Endothelial cell of umbilical vein (primary cell): ENCODE measurements around the gene PRKACB. TPM values are rescaled to one million over a fixed set of nuclear protein-coding genes. Genes with fewer than 3 reads are reported as not detected.
A peak's percentile ranks its signal among the peaks of the same experiment; 100 is the strongest.

Source experiments
- BruUV-seq: library from RNA; stranded (reverse); fragments of 400-500 nt; replicated peaks from 2 replicates; lab custom pipeline; 2021; lab: Mats Ljungman, UMichigan
- CTCF ChIA-PET: fragments of 300-600, 350-600 bp; sonication (Branson Sonifier 250); formaldehyde crosslinking; loops from one replicate; lab custom pipeline; 2021; ENCODE audit warnings: antibody characterized with exemption, inconsistent platforms; lab: Charles Lee
- POLR2A ChIA-PET: fragments of 300-600, 350-600 bp; sonication (Branson Sonifier 250); formaldehyde crosslinking; loops from one replicate; lab custom pipeline; 2021; ENCODE audit warnings: antibody characterized with exemption, inconsistent platforms; lab: Charles Lee
- DNase-seq: peaks from one replicate; pipeline ENCODE4 v3.0.0-alpha.2; 2011; ENCODE audit warnings: low read depth, low spot score
- FAIRE-seq: peaks from 2 replicates; lab custom pipeline; 2011; peaks lifted over from hg19 to GRCh38; lab: Jason Lieb, UNC
- H2AFZ ChIP-seq: 2 replicates; pipeline ENCODE4 v1.6.0; 2012; ENCODE audit warnings: low read depth, low read length, control low read depth, inconsistent platforms
- H3K27ac ChIP-seq: 2 replicates; pipeline ENCODE4 v1.5.1; 2011; ENCODE audit warnings: low read depth, mild to moderate bottlenecking, control low read depth, low read length, moderate library complexity; ENCODE audit not compliant: insufficient read depth
- H3K27me3 ChIP-seq, 2 experiments: 2 replicates each; pipeline versions ENCODE4 v1.6.0 to v1.6.1; 2011; ENCODE audit warnings: low read length in 2 of 2, mixed read lengths in 1 of 2; ENCODE audit not compliant: control insufficient read depth in 2 of 2, insufficient read depth in 2 of 2
- H3K36me3 ChIP-seq, 2 experiments: 2 replicates in 1 of 2; 3 replicates in 1 of 2; pipeline ENCODE4 v1.5.1; 2011; ENCODE audit warnings: low read length in 2 of 2, mild to moderate bottlenecking in 1 of 2, moderate library complexity in 1 of 2; ENCODE audit not compliant: control insufficient read depth in 2 of 2, insufficient read depth in 2 of 2; ENCODE audit errors: extremely low read depth in 1 of 2
- H3K4me1 ChIP-seq: 3 replicates; pipeline ENCODE4 v1.5.1; 2011; ENCODE audit warnings: mild to moderate bottlenecking, low read length; ENCODE audit not compliant: control insufficient read depth, insufficient read depth; ENCODE audit errors: extremely low read depth
- H3K4me2 ChIP-seq: 2 replicates; pipeline ENCODE4 v1.6.1; 2011; ENCODE audit warnings: low read length, control low read depth, mixed read lengths; ENCODE audit not compliant: insufficient read depth
- H3K4me3 ChIP-seq, 3 experiments: fragments of 200-600 bp in 1 of 3; sonication (generic), shearing (Covaris generic) in 1 of 3; replicated peaks in 1 of 3; 2 replicates each; pipeline ENCODE4 v1.5.1; 2011 to 2016; ENCODE audit warnings: control low read depth in 3 of 3, low read length in 3 of 3, mild to moderate bottlenecking in 2 of 3, inconsistent platforms in 1 of 3, low read depth in 1 of 3, moderate library complexity in 1 of 3; ENCODE audit not compliant: insufficient read depth in 1 of 3
- H3K79me2 ChIP-seq: 2 replicates; pipeline ENCODE4 v1.6.0; 2012; ENCODE audit warnings: low read length, inconsistent platforms; ENCODE audit not compliant: control insufficient read depth, insufficient read depth
- H3K9ac ChIP-seq: replicated peaks from 2 replicates; pipeline ENCODE3; 2011; ENCODE audit warnings: low read length, control low read depth; ENCODE audit not compliant: insufficient read depth; ENCODE audit errors: extremely low read depth
- H3K9me1 ChIP-seq: replicated peaks from 3 replicates; pipeline ENCODE4 v1.6.0; 2011; ENCODE audit warnings: mild to moderate bottlenecking, low read length; ENCODE audit not compliant: control insufficient read depth, insufficient read depth; ENCODE audit errors: extremely low read depth
- H3K9me3 ChIP-seq: replicated peaks from 2 replicates; pipeline ENCODE4 v1.5.1; 2012; ENCODE audit warnings: low read length, inconsistent platforms; ENCODE audit not compliant: control insufficient read depth, insufficient read depth
- H4K20me1 ChIP-seq: replicated peaks from 2 replicates; pipeline ENCODE3; 2011; ENCODE audit warnings: mild to moderate bottlenecking, low read length; ENCODE audit not compliant: control insufficient read depth, insufficient read depth; ENCODE audit errors: extremely low read depth
- GATA2 ChIP-seq: IDR thresholded peaks from 2 replicates; pipeline ENCODE4 v1.7.0; 2011; ENCODE audit warnings: low read depth, mild to moderate bottlenecking, moderate library complexity, mixed read lengths, low read length; ENCODE audit not compliant: insufficient read length, insufficient read depth
- JUN ChIP-seq: IDR thresholded peaks from 2 replicates; pipeline ENCODE4 v1.6.1; 2011; ENCODE audit warnings: borderline replicate concordance, low read depth; ENCODE audit not compliant: insufficient read length, insufficient read depth
- dilution Hi-C: fragments of 300-500 bp; cut with MboI; formaldehyde crosslinking; loops from one replicate; pipeline ENCODE4 v1.15.0; 2019; ENCODE audit warnings: low sequenced_read_pairs; ENCODE audit not compliant: extremely low pct_ligation_motif_present
- intact Hi-C: fragments of 100-400 bp; cut with micrococcal nuclease; formaldehyde crosslinking; loops from one replicate; pipeline ENCODE4 v1.10.0; 2022
- polyA plus RNA-seq, 4 experiments: library from polyadenylated mRNA; depleted of rRNA in 3 of 4; stranded (reverse) in 3 of 4; unstranded in 1 of 4; fragments of >200 nt; gene quantifications; 2 replicates each; pipeline versions ENCODE4 v1.2.1 to v1.2.3, GENCODE V29; 2011 to 2012; ENCODE audit warnings: missing spikeins in 1 of 4
- total RNA-seq: library from RNA; stranded (reverse); gene quantifications from 2 replicates; pipeline ENCODE4 v1.2.3, GENCODE V29; 2021
- TF ChIP-seq, protein P1 (sequence below), 2 donors: IDR thresholded peaks; 1 replicate in 1 of 2; 2 replicates in 1 of 2; pipeline ENCODE4 v1.5.1; 2011; ENCODE audit warnings: low read length in 2 of 2, mild to moderate bottlenecking in 2 of 2, moderate library complexity in 2 of 2, control low read depth in 1 of 2, inconsistent platforms in 1 of 2, low read depth in 1 of 2; ENCODE audit not compliant: insufficient read depth in 1 of 2; ENCODE audit errors: extremely low read depth in 1 of 2

PRKACB gene
- total and polyA plus RNA-seq, 2 donors (not counting 3 experiments of a cell fraction or from before 2014, with no cell fraction given): 19.1 to 77.5 TPM

DNA sequence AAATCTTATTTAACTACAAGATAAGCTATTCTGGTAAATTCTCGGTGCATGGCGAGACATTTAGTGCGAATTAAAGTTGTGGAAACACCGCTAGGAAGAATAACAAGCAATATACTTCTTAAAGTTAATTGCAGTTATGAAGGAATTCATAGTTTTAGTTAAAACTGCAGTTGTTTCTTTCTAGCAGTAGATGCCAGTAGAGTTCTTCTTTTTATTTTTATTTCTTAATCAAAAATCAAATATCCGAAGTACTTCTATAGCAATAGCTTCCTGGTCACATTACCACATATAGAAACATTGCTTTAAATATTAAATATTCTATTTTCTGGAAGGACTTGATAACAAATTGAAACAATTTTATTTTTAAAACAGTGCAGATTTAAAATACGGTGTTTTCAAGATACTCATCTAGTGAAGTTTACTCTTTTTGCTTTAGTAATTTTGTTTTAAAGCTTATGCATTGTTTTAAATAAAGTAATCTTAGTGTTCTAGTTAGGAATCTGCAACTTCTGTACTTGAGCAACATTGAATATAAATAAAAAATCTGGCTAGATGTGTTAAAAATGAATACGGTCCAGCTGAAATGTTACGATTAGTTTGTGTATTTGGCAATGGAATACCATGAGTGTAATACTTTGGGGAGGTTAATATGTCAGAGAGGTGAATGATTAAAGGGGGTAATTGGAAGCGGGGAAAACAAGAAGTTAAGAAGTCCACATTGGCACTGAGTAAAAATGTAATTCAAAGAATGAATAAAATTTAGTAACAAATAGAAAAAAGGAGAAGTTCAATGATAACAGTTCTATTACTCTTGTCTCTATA is 2.7 kb upstream of the PRKACB start:
- Histone ChIP-seq H4K20me1 (no peaks in the 10 kb centered on the region), H2AFZ (no peak overlapping the region), H3K27me3 (no peaks in the 10 kb centered on the region), H3K4me1 (peaks cover 17% of the 10 kb centered on the region), H3K9me3 (no peaks in the 10 kb centered on the region), H3K27ac (no peak overlapping the region), H3K4me3 (no peak overlapping the region), H3K36me3 (no peaks in the 10 kb centered on the region), H3K4me2 (no peak overlapping the region), H3K9me1 (no peaks in the 10 kb centered on the region), H3K79me2 (peaks cover 19% of the 10 kb centered on the region), H3K9ac (no peak overlapping the region)
- no TSS peak for BruUV-seq
- CTCF ChIA-PET: interaction anchor here (0.6 to 5.4 kb wide), 62 partner anchors 9 to 803 kb away, joined by 3 to 201 read pairs (median 4); partner anchors contain the start of genes CTBS, GNG5, SAMD13 and SPATA1
- FAIRE-seq: no peak
- intact Hi-C loops (loop anchor here (1.0 to 5.0 kb wide), 5 partner anchors 292 to 796 kb away; no protein-coding TSS in a partner anchor), dilution Hi-C loops (loop anchor here (25.0 kb wide), 1 partner anchor 296 kb away; no protein-coding TSS in a partner anchor)
- POLR2A ChIA-PET: no interaction called here
- TF ChIP-seq GATA2: no peak
- TF ChIP-seq JUN: no peak
- TF ChIP-seq, protein P1, sequence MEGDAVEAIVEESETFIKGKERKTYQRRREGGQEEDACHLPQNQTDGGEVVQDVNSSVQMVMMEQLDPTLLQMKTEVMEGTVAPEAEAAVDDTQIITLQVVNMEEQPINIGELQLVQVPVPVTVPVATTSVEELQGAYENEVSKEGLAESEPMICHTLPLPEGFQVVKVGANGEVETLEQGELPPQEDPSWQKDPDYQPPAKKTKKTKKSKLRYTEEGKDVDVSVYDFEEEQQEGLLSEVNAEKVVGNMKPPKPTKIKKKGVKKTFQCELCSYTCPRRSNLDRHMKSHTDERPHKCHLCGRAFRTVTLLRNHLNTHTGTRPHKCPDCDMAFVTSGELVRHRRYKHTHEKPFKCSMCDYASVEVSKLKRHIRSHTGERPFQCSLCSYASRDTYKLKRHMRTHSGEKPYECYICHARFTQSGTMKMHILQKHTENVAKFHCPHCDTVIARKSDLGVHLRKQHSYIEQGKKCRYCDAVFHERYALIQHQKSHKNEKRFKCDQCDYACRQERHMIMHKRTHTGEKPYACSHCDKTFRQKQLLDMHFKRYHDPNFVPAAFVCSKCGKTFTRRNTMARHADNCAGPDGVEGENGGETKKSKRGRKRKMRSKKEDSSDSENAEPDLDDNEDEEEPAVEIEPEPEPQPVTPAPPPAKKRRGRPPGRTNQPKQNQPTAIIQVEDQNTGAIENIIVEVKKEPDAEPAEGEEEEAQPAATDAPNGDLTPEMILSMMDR (IDR thresholded peaks at IDR 0.05; ENCODE audit: extremely low read depth in 1 of 2, insufficient read depth in 1 of 2, low read depth in 1 of 2, low read length in 2 of 2): peak in 1 of 2 donors; percentile 30
- peak; percentile 28 for DNase-seq
